Left hindlimb (tissue), 1 donor: Measurements from ENCODE around the gene ACTA2.

ENCODE experiments used
- DNase-seq: peaks from one replicate; pipeline ENCODE4 v3.0.0-alpha.2; 2018

Gene ACTA2

GRCh38 chr10:88952647-88953111 is at the start of gene ACTA2:
ACTA2 (minus strand) TSS chr10:88952773; CDS start chr10:88948930, 3,843 bp downstream.
- DNase-seq, result peak; percentile 76

GRCh38 chr10:89001729-89002072 is 49.1 kb upstream of the ACTA2 start:
- DNase-seq, result no peak

GRCh38 chr10:89001024-89001728 is 48.6 kb upstream of the ACTA2 start:
- DNase-seq, result no peak

GRCh38 chr10:88999625-89000024 is 47.1 kb upstream of the ACTA2 start:
- DNase-seq, result no peak

- DNase-seq, result no peak
Measured at GRCh38 chr10:88996927-88997326, 44.4 kb upstream of the ACTA2 start.

GRCh38 chr10:88995156-88995876 is 42.7 kb upstream of the ACTA2 start:
- no peak for DNase-seq

GRCh38 chr10:88994019-88994418 is 41.4 kb upstream of the ACTA2 start:
- no peak for DNase-seq

- no peak for DNase-seq
Measured at GRCh38 chr10:88992921-88993524, 40.5 kb upstream of the ACTA2 start.

GRCh38 chr10:88991899-88992320 is 39.3 kb upstream of the ACTA2 start:
- DNase-seq, result no peak

GRCh38 chr10:88991161-88991898 is 38.8 kb upstream of the ACTA2 start:
- DNase-seq, result peak; percentile 78

- peak; percentile 73 for DNase-seq
Measured at GRCh38 chr10:88990384-88991160, 38.0 kb upstream of the ACTA2 start, which contains the start of gene FAS. FAS (plus strand) TSS chr10:88990798; CDS start chr10:88990877, 79 bp downstream.

- peak; percentile 59 for DNase-seq
Measured at GRCh38 chr10:88989824-88990383, 37.3 kb upstream of the ACTA2 start.

- DNase-seq, result no peak
Measured at GRCh38 chr10:88989423-88989822, 36.9 kb upstream of the ACTA2 start.

- DNase-seq, result no peak
Measured at GRCh38 chr10:88987840-88988239, 35.3 kb upstream of the ACTA2 start.

- no peak for DNase-seq
Measured at GRCh38 chr10:88987243-88987725, 34.7 kb upstream of the ACTA2 start.

- no peak for DNase-seq
Measured at GRCh38 chr10:88986549-88987242, 34.1 kb upstream of the ACTA2 start.

- no peak for DNase-seq
Measured at GRCh38 chr10:88984525-88984924, 32.0 kb upstream of the ACTA2 start.

- no peak for DNase-seq
Measured at GRCh38 chr10:88983939-88984338, 31.4 kb upstream of the ACTA2 start.

- no peak for DNase-seq
Measured at GRCh38 chr10:88983206-88983605, 30.6 kb upstream of the ACTA2 start.

- no peak for DNase-seq
Measured at GRCh38 chr10:88982366-88982765, 29.8 kb upstream of the ACTA2 start.

- no peak for DNase-seq
Measured at GRCh38 chr10:88981435-88981834, 28.9 kb upstream of the ACTA2 start.
